Fibroblast of gingiva (primary cell): Measurements from ENCODE around the gene MSH3.

Experiments used
- DNase-seq: peaks from one replicate; pipeline ENCODE4 v3.0.0-alpha.2; 2011; ENCODE audit warnings: low read depth

The MSH3 gene

GRCh38 chr5:80905405-80905804, 251.0 kb downstream of the MSH3 start:
- DNase-seq = no peak

DNA sequence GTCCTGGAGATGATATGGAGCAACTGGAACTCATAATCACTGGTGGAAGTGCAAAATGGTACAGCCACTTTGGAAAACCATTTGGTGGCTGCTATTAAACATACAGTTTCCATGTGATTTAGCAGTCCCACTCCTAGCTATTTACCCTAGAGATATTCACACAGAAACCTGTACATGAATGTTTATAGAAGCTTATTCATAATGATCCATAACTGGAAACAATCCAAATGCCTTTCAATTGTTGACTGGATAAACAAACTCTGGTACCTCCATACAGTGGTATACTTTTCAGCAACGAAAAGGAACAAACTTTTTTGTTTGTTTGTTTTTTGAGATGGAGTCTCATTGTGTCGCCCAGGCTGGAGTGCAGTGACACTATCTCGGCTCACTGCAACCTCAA, 258.0 kb downstream of the MSH3 start:
- no peak for DNase-seq

- no peak for DNase-seq
Measured at GRCh38 chr5:80915716-80916115, 261.3 kb downstream of the MSH3 start.

GRCh38 chr5:80916676-80917075, 262.2 kb downstream of the MSH3 start:
- DNase-seq = peak; percentile 16

- no peak for DNase-seq
Measured at GRCh38 chr5:80917631-80918030, 263.2 kb downstream of the MSH3 start.

- no peak for DNase-seq
Measured at GRCh38 chr5:80919678-80920196, 265.3 kb downstream of the MSH3 start.

- DNase-seq = no peak
Measured at GRCh38 chr5:80920333-80920732, 265.9 kb downstream of the MSH3 start.

DNA sequence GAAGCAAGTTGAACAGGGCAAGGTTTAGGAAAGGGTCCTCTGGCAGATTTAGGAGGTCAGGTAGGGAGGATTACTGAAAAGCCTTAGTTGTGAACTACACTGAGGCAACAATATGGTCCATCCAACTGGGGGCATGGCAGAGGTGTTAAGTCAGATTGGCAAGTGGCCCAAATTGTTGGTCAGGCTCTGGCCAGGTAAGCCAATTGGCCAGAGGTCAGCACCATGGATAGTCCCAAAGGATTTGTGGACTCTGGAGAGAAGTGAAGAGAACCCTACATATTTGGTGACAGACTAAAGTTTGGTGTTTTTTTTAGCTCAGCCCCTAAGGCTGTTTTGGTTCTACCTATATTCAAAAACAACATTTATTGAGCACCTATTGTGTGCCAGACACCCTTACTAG, 266.6 kb downstream of the MSH3 start:
- no peak for DNase-seq

- DNase-seq = no peak
Measured at GRCh38 chr5:80925931-80926330, 271.5 kb downstream of the MSH3 start.
